T47D (cell line): ENCODE data around the gene KIF12.

Experiments used
- DNase-seq, 2 experiments: peaks; one replicate each; pipeline versions ENCODE4 v3.0.0 to v3.0.0-alpha.2; 2011 to 2012; ENCODE audit warnings: low read depth in 1 of 2, low spot score in 1 of 2
- JUND ChIP-seq: IDR thresholded peaks from 2 replicates; pipeline ENCODE4 v1.6.1; 2012; ENCODE audit warnings: low read depth
- in situ Hi-C: cut with HindIII; loops from 2 replicates; pipeline ENCODE4 v1.10.0; 2016; ENCODE audit warnings: low sequenced_read_pairs, low pct_unique_long_range_greater_than_20kb

Gene KIF12

GRCh38 chr9:114098936-114099668, at the start of gene KIF12:
TSS of gene KIF12 (minus strand) at chr9:114099292. CDS start at chr9:114099276, 16 bp downstream.
- in situ Hi-C loops: no loop called here
- no peak for TF ChIP-seq JUND
- DNase-seq: peak in 1 of 2 experiments; percentile 87

GRCh38 chr9:114146735-114147134, 47.6 kb upstream of the KIF12 start:
- in situ Hi-C loops: no loop called here
- DNase-seq: no peak
- TF ChIP-seq JUND: no peak

- in situ Hi-C loops: no loop called here
- no peak for DNase-seq
- no peak for TF ChIP-seq JUND
These were observed 44.1 kb upstream of the KIF12 start for GRCh38 chr9:114143234-114143633.

- no peak for DNase-seq
- TF ChIP-seq JUND: no peak
- in situ Hi-C loops: no loop called here
These were observed 42.7 kb upstream of the KIF12 start for GRCh38 chr9:114141553-114142402.

DNA sequence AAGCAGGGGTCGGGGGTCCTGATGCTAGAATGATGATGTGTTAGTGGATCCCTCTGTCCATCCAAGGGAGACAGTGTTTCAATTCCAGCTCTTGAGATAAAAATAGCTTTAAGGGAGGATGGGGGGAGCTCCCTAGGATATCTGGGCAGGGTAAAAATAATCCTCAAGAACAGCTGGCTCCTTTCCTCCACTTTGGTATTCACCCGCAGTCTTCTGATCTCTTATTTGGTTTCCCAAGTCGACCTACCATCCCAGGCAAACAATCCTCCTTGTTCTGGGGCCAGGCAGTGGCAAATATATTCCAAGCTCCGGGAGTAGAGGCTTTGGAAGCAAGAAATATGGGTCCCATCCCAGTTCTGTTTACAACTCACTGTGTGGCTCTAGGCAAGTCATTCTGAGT, 41.8 kb upstream of the KIF12 start:
- no peak for TF ChIP-seq JUND
- no peak for DNase-seq
- in situ Hi-C loops: no loop called here

DNA sequence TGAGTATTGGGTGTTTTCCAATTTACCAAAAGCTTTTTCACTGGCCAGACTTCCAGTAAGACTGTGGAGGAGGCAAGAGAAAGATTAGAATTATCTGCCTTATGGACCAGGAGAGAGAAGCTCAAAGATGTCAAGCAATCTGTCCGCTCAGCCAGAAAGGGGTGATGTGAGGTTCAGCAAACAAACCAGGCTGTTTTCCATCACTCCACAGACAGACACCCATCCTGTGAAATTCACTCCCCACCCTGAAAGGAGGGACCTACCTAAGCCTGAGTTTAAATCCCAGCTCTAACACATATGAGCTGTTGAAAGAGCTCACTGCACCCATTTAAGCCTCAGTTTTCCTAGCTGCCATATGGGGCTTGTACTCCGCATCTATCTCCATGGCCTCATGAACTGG, 41.3 kb upstream of the KIF12 start:
- in situ Hi-C loops: no loop called here

DNA sequence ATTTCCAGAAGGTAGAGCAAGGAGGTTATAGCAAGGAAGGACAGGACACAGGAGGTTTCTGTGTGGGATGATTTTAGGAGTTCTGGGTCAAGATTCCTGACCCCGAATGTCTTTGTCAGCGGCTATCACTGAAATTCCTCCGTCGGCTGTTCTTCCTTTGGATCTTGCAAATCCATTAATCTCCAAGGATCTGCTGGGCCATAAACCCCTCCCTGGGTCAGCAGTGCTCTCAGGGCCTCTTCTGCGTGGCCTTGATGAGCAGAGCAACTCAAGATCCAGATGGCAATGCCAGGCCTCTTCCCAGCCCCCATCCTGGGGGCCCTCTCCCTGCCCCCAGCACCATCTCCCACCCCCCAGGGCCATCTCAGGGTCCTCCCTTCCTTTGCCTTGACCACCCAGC, 40.0 kb upstream of the KIF12 start:
- in situ Hi-C loops: no loop called here
- TF ChIP-seq JUND: no peak
- DNase-seq: no peak

More for the DNA sequence above, 41.3 kb upstream of the KIF12 start:
- no peak for TF ChIP-seq JUND
- no peak for DNase-seq

DNA sequence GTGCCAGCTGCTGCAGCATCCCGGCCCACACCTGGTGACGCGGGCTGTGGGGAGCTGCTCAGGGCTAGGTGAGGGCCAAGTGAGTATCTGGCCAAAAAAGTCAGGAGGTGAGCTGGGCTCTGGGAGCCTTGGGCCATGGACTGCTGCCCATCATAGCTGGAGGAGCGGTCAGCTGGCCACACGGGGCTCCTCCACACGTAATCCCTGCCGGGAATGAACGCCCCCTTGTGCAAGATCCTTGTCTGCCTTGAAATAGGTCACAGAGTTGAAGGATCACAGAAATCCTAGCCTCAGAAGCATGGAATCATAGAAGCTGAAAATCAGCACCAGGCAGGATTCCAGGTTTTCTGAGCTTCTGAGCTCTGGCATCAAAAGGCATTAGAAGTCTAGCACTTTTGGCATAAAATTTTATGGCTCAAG, 39.5 kb upstream of the KIF12 start:
- in situ Hi-C loops: no loop called here
- TF ChIP-seq JUND: no peak
- DNase-seq: no peak

DNA sequence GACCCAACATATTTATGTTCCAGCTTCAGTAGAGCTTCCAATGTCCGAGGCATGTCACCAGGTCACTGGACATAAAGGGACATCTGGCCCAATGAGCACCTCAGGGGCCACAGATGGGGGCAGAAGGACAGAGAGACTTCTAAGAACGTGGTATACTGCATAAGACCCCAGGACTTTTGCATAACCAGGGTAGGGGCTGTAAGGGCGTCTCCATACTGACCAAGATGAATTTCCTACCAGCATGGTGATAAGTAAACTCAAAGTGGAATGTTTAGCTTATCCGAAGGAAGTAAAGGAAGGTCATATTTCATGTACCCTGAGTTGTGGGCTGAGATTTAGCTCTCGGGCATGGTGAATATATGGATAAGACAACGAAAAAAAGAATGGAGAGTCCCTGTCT, 38.7 kb upstream of the KIF12 start:
- in situ Hi-C loops: no loop called here
- no peak for DNase-seq
- TF ChIP-seq JUND: no peak

GRCh38 chr9:114134827-114135396, 35.8 kb upstream of the KIF12 start:
- no peak for DNase-seq
- no peak for TF ChIP-seq JUND
- in situ Hi-C loops: no loop called here

GRCh38 chr9:114132550-114132918, 33.4 kb upstream of the KIF12 start:
- in situ Hi-C loops: no loop called here
- no peak for DNase-seq
- no peak for TF ChIP-seq JUND

- in situ Hi-C loops: no loop called here
- TF ChIP-seq JUND: no peak
- no peak for DNase-seq
These were observed 32.9 kb upstream of the KIF12 start for GRCh38 chr9:114131808-114132549.
